B cell (primary cell): ENCODE data around the gene RBM6. TPM values are rescaled to one million over a fixed set of nuclear protein-coding genes. Genes with fewer than 3 reads are reported as not detected.
A peak's percentile ranks its signal among the peaks of the same experiment; 100 is the strongest.
"Not testable (repeated sequence)": the region's sequence is repeated elsewhere in the genome, so short reads cannot be mapped to it uniquely, and the experiment has no call there.

Experiments used
- ATAC-seq: fragments of 200-7000 bp; cut with Tn5 transposase; one replicate; pipeline ENCODE4 v1.10.0; 2021; ENCODE audit warnings: low read depth, mild to moderate bottlenecking, moderate number of reproducible peaks, moderate library complexity
- CTCF ChIA-PET: fragments of 350-600 bp; sonication (Branson Sonifier 250); formaldehyde crosslinking; loops from one replicate; lab custom pipeline; 2021; ENCODE audit warnings: antibody characterized with exemption, inconsistent platforms; lab: Charles Lee
- POLR2A ChIA-PET: fragments of 350-600 bp; sonication (Branson Sonifier 250); formaldehyde crosslinking; loops from one replicate; lab custom pipeline; 2021; ENCODE audit warnings: antibody characterized with exemption; lab: Charles Lee
- DNase-seq: peaks from one replicate; pipeline ENCODE4 v3.0.0; 2013
- H2AFZ ChIP-seq: 2 replicates; pipeline ENCODE4 v1.6.1; 2012; ENCODE audit warnings: mild to moderate bottlenecking, low read depth, low read length; ENCODE audit not compliant: insufficient read depth, poor library complexity, severe bottlenecking
- H3K27ac ChIP-seq, 2 donors: 1 replicate in 1 of 2; 2 replicates in 1 of 2; pipeline ENCODE4 v1.5.1; 2012 to 2013; ENCODE audit warnings: low read length in 2 of 2, mild to moderate bottlenecking in 2 of 2, moderate library complexity in 1 of 2
- H3K27me3 ChIP-seq, 4 experiments: fragments of 200-600 bp in 1 of 4; sonication (generic) in 1 of 4; replicated peaks in 1 of 4; 1 replicate in 2 of 4; 2 replicates in 2 of 4; pipeline versions ENCODE4 v1.6.1 to v1.7.0; 2013 to 2016; ENCODE audit warnings: low read length in 3 of 4, mild to moderate bottlenecking in 2 of 4, mixed read lengths in 1 of 4, moderate library complexity in 1 of 4; ENCODE audit not compliant: insufficient read depth in 4 of 4, control insufficient read depth in 3 of 4; ENCODE audit errors: control extremely low read depth in 1 of 4
- H3K36me3 ChIP-seq, 2 experiments: replicated peaks in 1 of 2; 1 replicate in 1 of 2; 2 replicates in 1 of 2; pipeline versions ENCODE4 v1.6.1 to v1.7.1; 2013; ENCODE audit warnings: low read length in 1 of 2; ENCODE audit not compliant: insufficient read depth in 2 of 2, control insufficient read depth in 1 of 2; ENCODE audit errors: control extremely low read depth in 1 of 2, extremely low read depth in 1 of 2
- H3K4me1 ChIP-seq, 2 donors: fragments of 200-600 bp in 1 of 2; sonication (generic) in 1 of 2; 1 replicate in 1 of 2; 2 replicates in 1 of 2; pipeline versions ENCODE4 v1.5.1 to v1.6.1; 2013 to 2017; ENCODE audit warnings: low read length in 2 of 2; ENCODE audit not compliant: control insufficient read depth in 2 of 2, insufficient read depth in 2 of 2
- H3K4me2 ChIP-seq: replicated peaks from 2 replicates; pipeline ENCODE3; 2012; ENCODE audit warnings: mild to moderate bottlenecking, low read depth, low read length; ENCODE audit not compliant: poor library complexity, severe bottlenecking
- H3K4me3 ChIP-seq, 5 experiments: fragments of 200-600 bp in 1 of 5; sonication (generic) in 1 of 5; 1 replicate in 3 of 5; 2 replicates in 2 of 5; pipeline versions ENCODE4 v1.5.1 to v1.7.0; 2011 to 2016; ENCODE audit warnings: low read length in 4 of 5, mild to moderate bottlenecking in 4 of 5, low read depth in 2 of 5, control low read depth in 1 of 5, moderate library complexity in 1 of 5; ENCODE audit not compliant: insufficient read depth in 1 of 5; ENCODE audit errors: control extremely low read depth in 1 of 5, extremely low read depth in 1 of 5
- H3K79me2 ChIP-seq: fragments of 200-600 bp; sonication (generic); one replicate; pipeline ENCODE4 v1.6.0; 2016; ENCODE audit warnings: low read length; ENCODE audit not compliant: control insufficient read depth, insufficient read depth
- H3K9ac ChIP-seq: fragments of 200-600 bp; sonication (generic); 2 replicates; pipeline ENCODE4 v1.6.1; 2017; ENCODE audit warnings: mild to moderate bottlenecking, low read length, moderate library complexity
- H3K9me3 ChIP-seq, 3 donors: one replicate each; pipeline versions ENCODE4 v1.6.1 to v1.7.1; 2013; ENCODE audit warnings: low read length in 2 of 3; ENCODE audit not compliant: control insufficient read depth in 2 of 3, insufficient read depth in 1 of 3; ENCODE audit errors: control extremely low read depth in 1 of 3
- H4K20me1 ChIP-seq: 2 replicates; pipeline ENCODE4 v1.6.0; 2012; ENCODE audit warnings: mild to moderate bottlenecking, low read length; ENCODE audit not compliant: insufficient read depth, control insufficient read depth, poor library complexity, severe bottlenecking
- H3K27ac Mint-ChIP-seq: one replicate; pipeline ENCODE4 v1.8.0; 2021; ENCODE audit warnings: mixed read lengths
- H3K27me3 Mint-ChIP-seq: one replicate; pipeline ENCODE4 v1.8.0; 2021; ENCODE audit warnings: mixed read lengths
- H3K4me1 Mint-ChIP-seq: one replicate; pipeline ENCODE4 v1.8.0; 2021; ENCODE audit warnings: mixed read lengths
- H3K4me3 Mint-ChIP-seq: one replicate; pipeline ENCODE4 v1.8.0; 2021; ENCODE audit warnings: mixed read lengths
- H3K9me3 Mint-ChIP-seq: one replicate; pipeline ENCODE4 v1.8.0; 2022; ENCODE audit warnings: mixed read lengths; ENCODE audit not compliant: insufficient read depth
- EZH2 ChIP-seq: IDR thresholded peaks from 2 replicates; pipeline ENCODE4 v1.6.1; 2012; ENCODE audit warnings: borderline replicate concordance, low read depth, mild to moderate bottlenecking, moderate library complexity, low read length; ENCODE audit not compliant: insufficient read depth, poor library complexity, severe bottlenecking
- WGBS: methylation state at CpG from one replicate; pipeline ENCODE4 v1.1.5; 2013; ENCODE audit warnings: missing lambda C conversion rate; ENCODE audit not compliant: insufficient coverage; 5-methylcytosine and 5-hydroxymethylcytosine counted together
- intact Hi-C: fragments of 100-400 bp; cut with micrococcal nuclease; formaldehyde crosslinking; loops from one replicate; pipeline ENCODE4 v1.10.0; 2022
- polyA plus RNA-seq: library from polyadenylated mRNA; depleted of rRNA; stranded (reverse); fragments of >200 nt; gene quantifications from 2 replicates; pipeline ENCODE4 v1.2.3, GENCODE V29; 2012
- total RNA-seq, 2 donors: library from RNA; stranded (reverse); fragments of 120-200 nt in 1 of 2; gene quantifications; 1 replicate in 1 of 2; 2 replicates in 1 of 2; pipeline versions ENCODE4 v1.2.3 to v1.2.4, GENCODE V29; 2013 to 2022
- TF ChIP-seq, protein P1 (sequence below): fragments of 200-600 bp; IDR thresholded peaks from one replicate; pipeline ENCODE4 v1.8.0; 2022; ENCODE audit warnings: antibody characterized with exemption, mild to moderate bottlenecking

RBM6 gene
- total and polyA plus RNA-seq, 2 donors (not counting 1 experiment from before 2014, with no cell fraction given) = 223 to 285 TPM

GRCh38 chr3:49903451-49904424 is 36.2 kb upstream of the RBM6 start, which contains the start of gene MST1R:
TSS of gene MST1R (minus strand) at chr3:49903873. CDS start at chr3:49903609, 264 bp downstream.
- Histone ChIP-seq H2AFZ (peak within 1 kb of the TSS; percentile 81), H3K9me3 (peaks cover 0 to 6% (median 0%) of the 10 kb centered on the region in 3 donors), H3K4me1 (peaks cover 14 to 36% of the 10 kb centered on the region in 2 donors), H3K27ac (peak within 1 kb of the TSS in 1 of 2 donors; percentile 31), H3K4me2 (peak within 1 kb of the TSS; percentile 78), H4K20me1 (no peaks in the 10 kb centered on the region), H3K4me3 (peak within 1 kb of the TSS in 4 of 5 experiments; percentile 38 to 56 (median 46)), H3K27me3 (no peaks in the 10 kb centered on the region), H3K9ac (peak within 1 kb of the TSS; percentile 47), H3K36me3 (no peaks in the 10 kb centered on the region), H3K79me2 (no peaks in the 10 kb centered on the region)
- Mint-ChIP-seq H3K9me3 (no peaks in the 10 kb centered on the region), H3K4me1 (peaks cover 26% of the 10 kb centered on the region), H3K27me3 (no peaks in the 10 kb centered on the region), H3K27ac (peak within 1 kb of the TSS; percentile 91), H3K4me3 (peak within 1 kb of the TSS; percentile 89)
- TF ChIP-seq, protein P1, sequence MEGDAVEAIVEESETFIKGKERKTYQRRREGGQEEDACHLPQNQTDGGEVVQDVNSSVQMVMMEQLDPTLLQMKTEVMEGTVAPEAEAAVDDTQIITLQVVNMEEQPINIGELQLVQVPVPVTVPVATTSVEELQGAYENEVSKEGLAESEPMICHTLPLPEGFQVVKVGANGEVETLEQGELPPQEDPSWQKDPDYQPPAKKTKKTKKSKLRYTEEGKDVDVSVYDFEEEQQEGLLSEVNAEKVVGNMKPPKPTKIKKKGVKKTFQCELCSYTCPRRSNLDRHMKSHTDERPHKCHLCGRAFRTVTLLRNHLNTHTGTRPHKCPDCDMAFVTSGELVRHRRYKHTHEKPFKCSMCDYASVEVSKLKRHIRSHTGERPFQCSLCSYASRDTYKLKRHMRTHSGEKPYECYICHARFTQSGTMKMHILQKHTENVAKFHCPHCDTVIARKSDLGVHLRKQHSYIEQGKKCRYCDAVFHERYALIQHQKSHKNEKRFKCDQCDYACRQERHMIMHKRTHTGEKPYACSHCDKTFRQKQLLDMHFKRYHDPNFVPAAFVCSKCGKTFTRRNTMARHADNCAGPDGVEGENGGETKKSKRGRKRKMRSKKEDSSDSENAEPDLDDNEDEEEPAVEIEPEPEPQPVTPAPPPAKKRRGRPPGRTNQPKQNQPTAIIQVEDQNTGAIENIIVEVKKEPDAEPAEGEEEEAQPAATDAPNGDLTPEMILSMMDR = no peak
- TF ChIP-seq EZH2 = no peak
- ATAC-seq (peak; percentile 98), DNase-seq (peak; percentile 88)
- ChIA-PET POLR2A (no interaction called here), CTCF (interaction anchor here (2.9 to 3.3 kb wide), 2 partner anchors 65 to 101 kb away, joined by 17 to 19 read pairs; partner anchors contain the start of gene INKA1)
- WGBS = 38% methylated on average over 54 of the region's 65 CpGs
- intact Hi-C loops = loop anchor here (1.0 kb wide), 1 partner anchor 47 kb away; the partner anchor contains the start of gene TRAIP

- H3K4me1 Mint-ChIP-seq = peaks cover 26% of the 10 kb centered on the region
- CTCF ChIA-PET = interaction anchor here (2.9 to 3.3 kb wide), 2 partner anchors 66 to 102 kb away, joined by 17 to 19 read pairs; partner anchors contain the start of gene INKA1
- DNase-seq, H4K20me1 ChIP-seq, H3K9me3 ChIP-seq, H3K27me3 ChIP-seq, H3K79me2 ChIP-seq, intact Hi-C loops, H3K4me3 ChIP-seq, H3K9me3 Mint-ChIP-seq, H2AFZ ChIP-seq, H3K27ac ChIP-seq, H3K36me3 ChIP-seq, ATAC-seq, H3K9ac ChIP-seq, H3K27me3 Mint-ChIP-seq, POLR2A ChIA-PET: not testable (repeated sequence)
- peak overlapping the region; percentile 89 for H3K4me3 Mint-ChIP-seq
- Histone ChIP-seq H3K4me2 (peak overlapping the region; percentile 78), H3K4me1 (peaks cover 14 to 36% of the 10 kb centered on the region in 2 donors)
- WGBS = 99% methylated on average over 10 of the region's 13 CpGs
- peak overlapping the region; percentile 26 for H3K27ac Mint-ChIP-seq
Observed at GRCh38 chr3:49904448-49904847, 35.5 kb upstream of the RBM6 start.
